Psoas muscle (tissue), 8 donors: ENCODE measurements around the gene SYNPO2. TPM values are rescaled to one million over a fixed set of nuclear protein-coding genes. Genes with fewer than 3 reads are reported as not detected.
A peak's percentile ranks its signal among the peaks of the same experiment; 100 is the strongest.

Experiments
- ATAC-seq, 4 donors: fragments of 200-7000 bp; cut with Tn5 transposase; one replicate each; pipeline ENCODE4 v1.9.1; 2020; ENCODE audit warnings: moderate library complexity in 3 of 4, mild to moderate bottlenecking in 2 of 4
- DNase-seq, 2 donors: peaks; one replicate each; pipeline ENCODE4 v3.0.0-alpha.2; 2020
- H3K27ac ChIP-seq: fragments of 200-600 bp; one replicate; pipeline ENCODE4 v1.8.0; 2022
- H3K27me3 ChIP-seq, 3 donors: fragments of 200-600 bp in 1 of 3; one replicate each; pipeline versions ENCODE4 v1.6.1 to v1.8.0; 2013 to 2022; ENCODE audit warnings: low read length in 2 of 3, mild to moderate bottlenecking in 2 of 3, moderate library complexity in 1 of 3; ENCODE audit not compliant: insufficient read depth in 3 of 3
- H3K36me3 ChIP-seq, 2 donors: fragments of 200-600 bp in 1 of 2; one replicate each; pipeline versions ENCODE4 v1.6.1 to v1.8.0; 2013 to 2022; ENCODE audit warnings: low read depth in 1 of 2, mild to moderate bottlenecking in 1 of 2, moderate library complexity in 1 of 2; ENCODE audit not compliant: insufficient read depth in 1 of 2
- H3K4me1 ChIP-seq: fragments of 200-600 bp; one replicate; pipeline ENCODE4 v1.8.0; 2022
- H3K4me3 ChIP-seq: fragments of 200-600 bp; one replicate; pipeline ENCODE4 v1.8.0; 2022; ENCODE audit warnings: mild to moderate bottlenecking
- H3K9me3 ChIP-seq: fragments of 200-600 bp; one replicate; pipeline ENCODE4 v1.8.0; 2022
- CTCF ChIP-seq: fragments of 200-600 bp; IDR thresholded peaks from one replicate; pipeline ENCODE4 v1.8.0; 2022; ENCODE audit warnings: antibody characterized with exemption
- WGBS, 3 donors: extraction: QIAGEN DNeasy Blood & Tissue Kit; methylation state at CpG; one replicate each; pipeline versions ENCODE4 v1.1.6 to v1.1.7; 2013; 5-methylcytosine and 5-hydroxymethylcytosine counted together
- intact Hi-C, 2 donors: fragments of 100-400 bp; cut with DNase I; formaldehyde crosslinking; loops; one replicate each; pipeline versions ENCODE4 v1.11.0 to v1.14.2; 2022
- long read RNA-seq, 2 donors: library from polyadenylated mRNA; unstranded; transcript quantifications; one replicate each; pipeline ENCODE4 v2.0.0, GENCODE V29; 2021
- polyA plus RNA-seq, 3 donors: library from polyadenylated mRNA; stranded (reverse); fragments of 200-250 nt; gene quantifications; one replicate each; pipeline ENCODE4 v1.2.3, GENCODE V29; 2013
- total RNA-seq, 4 donors: library from RNA; stranded (reverse); fragmentation: NEBNext Ultra II Directional in 2 of 4; extraction: Animal tissue kit (Norgen Biotek cat#: 25700) in 2 of 4; gene quantifications; one replicate each; pipeline versions ENCODE4 v1.2.1 to v1.2.4, GENCODE V29; 2021 to 2023
- donor health status: healthy with polysubstance abuse.
- donor health status: DM: no; HTN: no; CAD: no; lungs with moderate emphysema.
- donor health status: Bipolar disorder and iron deficiency.
- donor health status: healthy.
- donor health status: DM: yes; HTN: yes; CAD: no.
- donor health status: DM: no; HTN: no; CAD: no.
- donor health status: DM: no; HTN: no; CAD: no.
- donor health status: DM: yes; HTN: yes; CAD: no.

Gene SYNPO2
- total RNA-seq: 1,000 to 10,000 TPM; 1,548 to 2,858 (median 2,312) TPM
- 100 to 1,000 TPM in 2 of 3 donors, 10 to 100 TPM in 1; 35.7 to 861 (median 475) TPM for polyA plus RNA-seq
- long read RNA-seq, donor 1, full-length matches to known transcripts: 7 of 686 reads
- long read RNA-seq, donor 1, partial matches to known transcripts: 661 of 686 reads
- long read RNA-seq, donor 1, other reads (novel, unspliced or antisense): 18 of 686 reads
- long read RNA-seq, donor 2, full-length matches to known transcripts: 12 of 3,237 reads
- long read RNA-seq, donor 2, partial matches to known transcripts: 2,736 of 3,237 reads
- long read RNA-seq, donor 2, other reads (novel, unspliced or antisense): 489 of 3,237 reads

GRCh38 chr4:118888666-118889311 lies at the start of gene SYNPO2:
TSS of gene SYNPO2 (plus strand) at chr4:118888854. CDS start at chr4:118889037, 183 bp downstream.
- Histone ChIP-seq H3K36me3 (no peaks in the 10 kb centered on the region), H3K27me3 (no peaks in the 10 kb centered on the region), H3K27ac (peak within 1 kb of the TSS; percentile 88), H3K4me1 (no peaks in the 10 kb centered on the region), H3K9me3 (no peaks in the 10 kb centered on the region), H3K4me3 (peak within 1 kb of the TSS; percentile 75)
- peak; percentile 79 to 87 for DNase-seq
- TF ChIP-seq CTCF: no peak
- ATAC-seq: peak; percentile 74 to 81 (median 80)
- intact Hi-C loops: loop anchor here (2.0 to 10.0 kb wide), 4 partner anchors 51 to 144 kb away; partner anchors contain the start of gene SEC24D (in 1 of the 2)
- 2 to 3% (median 2%) methylated on average over 29 of the region's 29 CpGs for WGBS, 3 donors

- H3K9me3 ChIP-seq: no peaks in the 10 kb centered on the region
- no peak for TF ChIP-seq CTCF
- DNase-seq: no peak
- H3K36me3 ChIP-seq: no peaks in the 10 kb centered on the region
- no peak overlapping the region for H3K27ac ChIP-seq
- no peaks in the 10 kb centered on the region for H3K27me3 ChIP-seq
- H3K4me3 ChIP-seq: no peak overlapping the region
- ATAC-seq: no peak
- WGBS, 3 donors: 26 to 36% (median 35%) methylated on average over 3 of the region's 3 CpGs
- peaks cover 9% of the 10 kb centered on the region for H3K4me1 ChIP-seq
- intact Hi-C loops: loop anchor here in 1 of 2 donors (5.0 kb wide), 3 partner anchors 48 to 128 kb away; partner anchors contain the start of gene SYNPO2
Measured at GRCh38 chr4:118839221-118839927, 49.3 kb upstream of the SYNPO2 start.

- ATAC-seq (no peak), DNase-seq (no peak)
- Histone ChIP-seq H3K27me3 (no peaks in the 10 kb centered on the region), H3K4me3 (no peak overlapping the region), H3K27ac (no peak overlapping the region), H3K9me3 (no peaks in the 10 kb centered on the region), H3K36me3 (no peaks in the 10 kb centered on the region), H3K4me1 (peaks cover 3% of the 10 kb centered on the region)
- TF ChIP-seq CTCF: no peak
- intact Hi-C loops: no loop called here
- WGBS, 3 donors: 41 to 85% (median 81%) methylated on average over 3 of the region's 3 CpGs
Measured at GRCh38 chr4:118842055-118842454, 46.6 kb upstream of the SYNPO2 start.

GRCh38 chr4:118843237-118843636 lies 45.4 kb upstream of the SYNPO2 start:
- no peaks in the 10 kb centered on the region for H3K9me3 ChIP-seq
- intact Hi-C loops: no loop called here
- WGBS, 3 donors: 61 to 75% (median 75%) methylated on average over 6 of the region's 6 CpGs

More at GRCh38 chr4:118843237-118843636, 45.4 kb upstream of the SYNPO2 start:
- H3K27ac ChIP-seq: no peak overlapping the region
- H3K36me3 ChIP-seq: no peaks in the 10 kb centered on the region
- TF ChIP-seq CTCF: no peak
- H3K4me1 ChIP-seq: peaks cover 3% of the 10 kb centered on the region
- DNase-seq (no peak), ATAC-seq (no peak)
- H3K27me3 ChIP-seq: no peaks in the 10 kb centered on the region
- H3K4me3 ChIP-seq: no peak overlapping the region
